CD4-positive, alpha-beta T cell treated with Interferon alpha-2 for 1 hour (primary cell): ENCODE results near the gene KLF6.

Experiments
- DNase-seq, 2 donors: peaks; one replicate each; pipeline ENCODE4 v3.0.0-alpha.2; 2020 to 2022

Gene KLF6

DNA sequence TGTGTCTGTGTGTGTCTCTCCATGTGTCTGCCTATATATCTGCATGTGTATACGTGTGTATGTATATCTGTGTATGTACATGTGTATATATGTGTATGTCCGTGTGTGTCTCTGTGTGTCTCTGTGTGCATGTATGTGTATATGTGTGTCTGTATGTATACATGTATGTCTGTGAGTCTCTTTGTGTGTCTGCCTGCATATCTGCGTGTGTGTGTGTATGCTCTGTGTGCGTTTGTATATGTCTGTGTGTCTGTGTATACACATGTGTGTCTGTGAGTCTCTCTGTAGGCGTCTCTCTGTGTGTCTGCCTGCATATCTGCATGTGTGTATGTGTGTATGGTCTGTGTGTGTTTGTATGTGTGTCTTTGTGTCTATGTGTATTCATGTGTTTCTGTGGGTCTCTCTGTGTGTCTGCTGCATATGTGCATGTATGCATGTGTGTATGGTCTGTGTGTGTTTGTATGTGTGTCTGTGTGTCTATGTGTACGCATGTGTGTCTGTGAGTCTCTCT, 23.7 kb upstream of the KLF6 start:
- peak in 1 of 2 donors; percentile 35 for DNase-seq

DNA sequence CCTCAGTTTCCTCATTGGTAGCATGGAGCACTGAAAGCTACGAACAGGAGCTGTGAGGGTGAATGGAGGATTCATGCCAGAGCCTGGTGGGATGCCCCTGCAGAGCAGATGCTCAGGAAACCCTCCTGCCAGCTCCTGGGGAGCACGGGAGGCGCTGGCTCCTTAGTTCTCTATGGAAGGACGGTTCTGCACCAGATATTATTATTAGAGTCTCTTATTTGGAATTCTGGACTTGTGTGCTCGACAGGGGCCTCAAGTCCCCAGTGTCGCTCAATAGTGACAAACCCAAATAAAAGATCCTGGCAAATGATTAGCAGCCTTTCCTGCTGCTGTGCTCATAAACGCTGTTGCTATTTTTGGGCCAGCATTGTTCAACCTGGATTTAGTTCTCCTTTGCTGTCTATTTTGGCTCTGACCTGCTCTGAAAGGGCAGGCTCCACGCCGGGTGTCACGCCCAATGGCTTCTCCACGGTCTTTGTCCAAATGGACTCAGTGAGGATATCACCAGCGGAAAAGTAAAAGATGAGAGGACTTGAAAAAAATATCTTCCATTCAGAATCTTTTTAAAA, 23.0 kb upstream of the KLF6 start:
- peak in 1 of 2 donors; percentile 41 for DNase-seq

DNA sequence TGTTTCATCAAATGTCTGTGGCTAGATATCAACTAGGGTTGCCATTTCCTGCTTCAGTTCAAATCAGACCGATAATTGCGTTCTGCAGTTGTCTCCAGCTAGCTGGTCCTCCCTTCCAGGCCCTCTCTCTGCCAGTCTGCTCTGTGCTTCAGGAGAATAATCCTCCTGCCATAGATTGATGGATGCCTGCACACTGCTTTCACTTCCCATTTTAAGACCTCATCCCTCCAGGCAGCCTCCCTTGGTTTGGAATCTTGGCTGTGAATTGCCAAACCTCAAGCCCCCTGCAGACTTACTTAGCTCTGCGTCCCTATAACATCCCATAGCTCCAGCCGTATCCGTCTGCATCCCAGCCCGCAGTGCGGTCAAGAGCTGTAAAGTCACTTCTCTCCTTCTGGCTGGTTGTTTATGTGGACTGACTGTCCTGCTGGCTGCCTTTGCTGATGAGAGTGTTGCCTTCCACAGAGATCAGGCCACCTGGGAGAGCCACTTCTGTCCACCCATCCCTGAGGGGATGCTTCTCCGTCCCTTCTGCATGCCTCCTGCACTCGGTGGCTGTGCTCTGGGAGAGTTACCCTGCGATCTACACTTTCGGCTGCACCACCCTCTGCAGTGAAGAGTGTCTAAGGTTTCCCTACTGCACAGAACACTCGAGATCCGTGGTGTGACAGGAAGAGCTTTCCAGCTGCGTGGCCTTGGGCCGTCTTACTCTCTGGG, 22.4 kb upstream of the KLF6 start:
- peak in 1 of 2 donors; percentile 58 for DNase-seq

DNA sequence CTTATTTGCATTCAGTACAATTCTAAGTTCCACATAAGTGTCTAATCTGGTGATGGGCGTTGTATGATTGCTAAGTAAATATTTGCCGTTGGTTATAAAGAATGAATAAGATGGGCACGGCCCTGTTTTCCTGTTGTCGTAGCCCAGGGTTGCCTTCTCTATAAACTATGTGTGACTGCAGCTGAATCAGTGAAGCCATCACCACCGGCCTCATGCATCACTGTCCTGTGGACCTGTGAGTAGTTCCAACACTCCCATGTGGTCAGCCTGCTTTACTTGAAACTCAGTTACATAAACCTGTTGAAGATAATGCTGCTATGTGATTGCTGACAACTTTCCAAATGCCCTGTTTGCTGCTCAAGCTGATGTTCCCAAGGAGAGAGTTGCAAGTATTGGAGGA, 21.6 kb upstream of the KLF6 start:
- DNase-seq, result peak in 1 of 2 donors; percentile 55

DNA sequence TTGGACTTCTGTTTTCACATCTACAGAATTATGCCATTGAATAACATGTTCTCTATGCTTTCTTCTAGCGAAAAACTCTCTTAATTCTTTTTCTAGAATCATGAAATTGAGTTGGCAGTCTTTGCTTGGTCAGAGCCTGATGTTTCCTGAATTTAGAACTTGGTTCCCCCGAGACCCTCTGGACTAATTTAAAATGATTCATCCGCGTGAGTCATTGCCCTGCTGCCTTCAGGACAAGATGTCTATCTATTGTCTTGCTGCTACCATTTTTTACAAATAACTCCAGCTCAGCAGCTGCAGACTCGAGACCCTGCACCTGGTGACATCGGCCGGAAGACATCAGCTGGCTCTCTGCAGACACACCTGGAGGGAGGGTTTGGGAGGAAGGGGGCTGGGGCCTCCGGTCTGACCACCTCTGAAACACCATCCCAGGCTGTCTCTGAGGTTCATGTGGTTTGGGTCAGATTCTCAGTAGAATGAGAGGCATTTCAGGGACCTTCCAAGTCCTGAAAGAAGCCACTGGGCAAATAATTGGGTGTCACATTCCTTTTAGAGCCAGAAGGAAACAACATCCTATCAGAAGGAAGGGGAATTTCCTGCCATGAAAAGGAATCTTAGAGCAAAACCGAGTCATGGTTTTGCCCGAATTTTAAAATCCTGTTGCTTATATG, 20.9 kb upstream of the KLF6 start:
- peak; percentile 62 to 80 for DNase-seq

DNA sequence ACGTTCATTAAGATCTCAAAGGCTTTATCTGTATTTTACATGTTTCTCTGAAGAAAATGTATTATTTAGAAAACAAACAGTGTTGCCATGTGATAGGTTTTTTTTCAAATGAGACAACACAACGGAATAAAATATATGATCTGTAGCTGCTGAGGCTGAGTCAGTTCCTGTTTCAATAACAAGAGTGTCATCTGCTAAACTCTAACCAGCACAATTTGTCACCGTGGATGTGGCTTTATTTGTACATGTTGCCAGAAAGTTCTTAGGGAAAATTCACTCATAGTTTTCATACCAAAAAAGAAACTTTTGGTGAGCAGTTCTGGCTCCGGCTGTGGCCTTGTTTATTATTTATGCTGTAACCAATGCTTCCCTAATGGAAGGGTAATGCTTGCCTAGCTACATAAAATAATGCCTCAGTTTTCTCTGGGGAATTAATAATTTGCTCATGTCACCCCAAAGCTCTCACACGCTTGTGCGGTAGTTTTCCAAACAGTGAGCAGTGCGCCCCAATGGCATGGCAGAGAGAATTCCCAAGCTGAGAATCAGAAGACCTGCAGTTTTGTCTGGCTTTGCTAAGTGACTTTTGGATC, 20.3 kb upstream of the KLF6 start:
- DNase-seq, result peak; percentile 85 to 95

DNA sequence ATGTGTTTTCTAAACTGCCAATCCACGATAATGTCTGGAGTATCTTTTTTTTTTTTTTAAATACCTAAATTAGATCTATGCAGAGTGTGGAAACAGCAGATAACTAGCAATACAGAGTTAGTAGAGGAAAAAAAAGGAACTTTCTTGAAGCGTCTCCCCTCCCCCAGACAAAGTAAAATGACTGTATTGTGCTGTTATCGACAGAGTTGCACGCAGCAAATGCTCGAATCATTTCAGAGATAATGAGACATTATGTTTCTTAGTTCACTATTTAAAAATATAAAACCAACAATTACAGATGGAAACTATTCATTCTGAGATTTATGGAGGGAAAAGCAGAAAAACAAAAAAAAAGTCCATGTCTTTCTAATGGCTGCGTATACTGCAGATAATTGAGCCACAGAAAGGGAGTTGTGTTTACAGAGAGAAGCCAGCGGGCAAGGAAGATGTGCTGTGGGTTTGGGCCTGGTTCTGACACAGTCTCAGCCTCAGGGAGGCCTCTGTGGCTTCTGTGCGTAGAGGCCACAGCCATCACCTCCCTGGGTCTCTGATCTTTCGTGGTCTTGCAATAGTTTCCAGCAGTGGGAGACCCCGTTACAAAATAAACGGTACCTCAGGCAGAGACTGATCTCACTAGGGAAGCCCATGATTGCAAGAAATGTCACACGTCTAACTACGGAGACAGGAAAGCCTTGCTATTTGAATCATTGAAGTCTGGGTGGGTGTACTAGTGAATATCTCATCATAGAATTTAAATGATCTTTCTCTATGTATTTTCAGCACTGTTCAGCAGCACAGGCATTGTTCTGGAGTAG, 19.1 kb upstream of the KLF6 start:
- peak; percentile 68 to 82 for DNase-seq

DNA sequence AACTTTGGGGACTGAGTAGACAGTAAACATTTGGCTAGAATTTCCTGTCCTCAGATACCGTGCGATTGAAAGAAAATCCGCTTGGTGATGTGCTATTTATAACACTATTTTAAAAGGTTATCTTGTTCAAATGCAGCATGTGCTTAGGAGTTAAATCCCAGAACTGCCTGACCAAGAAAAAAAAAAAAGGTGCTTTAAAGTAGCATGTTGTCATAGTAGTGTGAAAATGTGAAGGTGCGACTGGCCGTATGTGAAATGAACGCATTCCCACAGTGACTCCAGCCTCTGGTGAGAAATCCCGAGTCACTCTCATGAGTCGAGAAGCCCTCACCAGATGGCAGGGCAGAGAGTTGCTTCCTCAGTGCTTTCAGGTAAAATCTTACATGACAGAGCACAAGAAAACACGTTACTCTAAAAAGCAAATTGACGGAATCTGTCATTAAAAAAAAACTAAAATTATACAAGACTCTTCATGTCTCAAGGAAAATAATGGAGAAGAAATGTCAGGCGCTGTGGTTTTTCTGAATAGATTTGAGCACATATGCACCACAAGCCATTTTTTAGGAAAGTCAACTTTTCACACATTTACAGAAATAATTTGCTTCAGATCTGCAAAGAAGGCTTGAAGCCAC, 18.4 kb upstream of the KLF6 start:
- DNase-seq, result peak; percentile 49 to 51

DNA sequence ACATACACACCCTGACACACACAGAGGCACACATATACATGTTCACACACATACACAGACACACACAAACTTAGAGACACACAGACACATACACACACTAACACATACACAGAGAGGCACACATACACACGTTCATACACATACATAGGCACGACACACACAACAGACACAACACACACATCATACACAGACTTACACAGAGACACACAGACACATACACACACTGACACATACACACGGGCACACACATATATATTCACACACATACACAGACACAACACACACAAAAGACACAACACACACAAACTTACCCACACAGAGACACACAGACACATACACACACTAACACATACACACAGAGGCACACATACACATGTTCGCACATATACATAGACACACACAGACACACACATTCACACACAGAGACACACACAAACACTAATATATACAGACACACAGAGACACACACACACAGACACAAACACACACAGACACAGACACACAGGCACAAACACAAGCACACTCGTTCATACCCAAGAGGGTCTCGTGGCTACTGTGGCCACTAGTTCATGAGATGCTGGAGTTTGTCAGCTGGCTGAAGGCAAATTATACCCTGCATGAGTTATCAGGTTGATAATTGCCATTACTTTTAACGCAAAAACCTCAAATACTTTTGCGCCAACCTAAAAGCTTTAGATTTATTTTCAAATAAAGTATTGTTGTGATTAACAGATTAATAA, 17.7 kb upstream of the KLF6 start:
- peak in 1 of 2 donors; percentile 30 for DNase-seq

DNA sequence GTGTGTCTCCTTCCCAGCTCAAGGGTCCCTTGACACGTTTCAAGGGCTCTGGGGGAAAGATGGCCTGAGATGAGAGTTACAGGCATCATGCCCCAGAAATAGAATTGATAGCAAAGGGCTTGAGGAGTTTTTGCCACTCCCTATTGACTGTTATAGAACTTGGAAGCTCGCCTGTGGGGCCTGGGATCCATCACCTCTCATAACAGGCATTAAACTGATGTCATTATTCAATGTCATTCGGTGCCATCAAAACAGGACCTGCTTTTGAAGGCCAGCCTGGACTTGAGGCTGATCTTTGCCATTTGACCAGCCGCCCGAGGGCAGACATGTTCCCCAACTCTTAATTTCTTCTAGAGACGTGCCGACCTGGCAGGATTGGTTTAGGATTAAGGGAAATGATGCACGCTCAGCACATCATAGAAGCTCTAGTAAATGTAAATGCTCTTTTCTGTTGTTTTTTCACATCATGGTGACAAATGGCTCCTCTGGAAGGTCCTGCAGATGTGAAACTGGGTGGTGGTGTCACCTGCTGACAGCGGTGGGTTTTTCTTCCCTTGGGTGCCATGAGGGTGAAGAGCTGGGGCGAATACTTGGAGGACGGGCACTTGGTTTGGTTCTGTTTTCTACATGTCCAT, 16.7 kb upstream of the KLF6 start:
- no peak for DNase-seq

DNA sequence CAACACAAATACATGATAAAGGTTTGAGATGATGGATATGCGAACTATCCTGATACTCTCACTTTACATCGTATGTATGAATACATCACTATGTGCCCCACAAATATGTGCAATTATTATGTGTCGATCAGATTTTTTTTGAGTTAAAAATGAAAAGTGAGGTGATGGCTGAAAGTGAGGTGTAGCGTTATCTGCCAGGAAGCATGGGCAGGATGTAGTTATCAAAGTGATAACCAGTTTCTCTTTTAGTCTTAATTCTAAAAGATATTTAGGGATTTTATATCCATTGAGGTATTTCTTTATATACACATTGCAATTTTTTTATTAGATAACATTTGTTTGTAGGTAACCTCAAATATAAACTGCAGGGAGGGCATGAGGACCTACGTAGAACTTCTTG, 15.6 kb upstream of the KLF6 start:
- DNase-seq, result peak in 1 of 2 donors; percentile 47

DNA sequence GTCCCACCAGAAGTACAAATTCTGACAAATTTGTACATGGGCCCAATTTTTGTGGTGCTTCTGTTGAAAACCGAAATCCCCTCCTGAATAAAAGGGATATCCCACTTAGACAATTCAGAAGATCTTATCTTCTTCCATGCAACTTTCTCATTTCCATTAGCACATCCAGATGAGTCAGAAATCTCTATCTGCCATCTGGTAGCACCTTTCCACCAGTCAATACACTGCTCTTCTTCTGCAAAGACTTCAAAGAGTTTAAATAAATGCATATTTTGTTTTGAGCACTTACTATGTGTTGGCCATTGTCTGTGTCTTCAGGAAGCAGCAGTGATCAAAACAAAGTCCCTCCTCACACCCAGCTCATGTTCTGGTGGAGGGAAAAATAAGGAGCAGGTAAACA, 12.7 kb upstream of the KLF6 start:
- DNase-seq, result no peak

DNA sequence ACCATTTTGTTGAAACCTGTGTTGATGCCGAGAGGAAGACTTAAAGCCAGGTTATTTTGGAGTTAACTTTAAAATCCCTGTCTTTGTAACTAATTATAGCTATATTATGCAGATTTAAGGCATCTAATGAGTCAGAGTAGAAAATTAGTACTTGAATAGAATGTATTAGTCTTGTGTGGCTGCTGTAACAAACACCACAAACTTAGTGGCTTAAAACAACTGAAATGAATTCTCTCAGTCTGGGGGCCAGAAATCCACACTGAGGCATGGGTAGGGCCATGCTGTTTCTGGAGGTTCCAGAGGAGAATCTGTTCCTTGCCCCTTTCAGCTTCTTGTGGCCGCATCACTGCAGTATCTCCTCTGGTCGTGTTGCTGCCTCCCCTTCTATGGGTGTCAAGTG, 8.5 kb upstream of the KLF6 start:
- no peak for DNase-seq

DNA sequence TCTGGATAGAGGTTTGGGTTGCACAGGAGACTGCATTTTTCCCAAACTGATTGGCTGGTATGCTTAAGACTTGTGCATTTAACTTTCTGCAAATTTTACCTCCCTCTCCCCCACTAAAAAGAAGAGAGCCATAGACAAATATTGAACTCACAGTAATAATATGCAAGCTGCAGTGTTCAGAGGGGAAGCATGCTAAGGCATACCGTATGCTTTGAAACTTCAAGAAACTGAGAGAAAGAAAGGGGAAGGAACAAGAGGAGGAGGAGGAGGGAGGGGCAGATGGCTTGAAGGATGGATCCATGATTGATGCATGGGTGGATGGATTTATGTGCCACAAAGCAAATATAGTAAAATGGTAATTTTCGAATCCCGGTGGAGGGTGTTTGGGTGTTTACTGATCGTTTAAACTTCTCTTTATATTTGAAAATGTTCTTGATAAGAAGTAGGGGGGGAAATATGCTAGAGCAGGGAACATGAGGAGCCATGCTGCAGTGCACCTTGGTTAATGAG, 7.8 kb upstream of the KLF6 start:
- no peak for DNase-seq

DNA sequence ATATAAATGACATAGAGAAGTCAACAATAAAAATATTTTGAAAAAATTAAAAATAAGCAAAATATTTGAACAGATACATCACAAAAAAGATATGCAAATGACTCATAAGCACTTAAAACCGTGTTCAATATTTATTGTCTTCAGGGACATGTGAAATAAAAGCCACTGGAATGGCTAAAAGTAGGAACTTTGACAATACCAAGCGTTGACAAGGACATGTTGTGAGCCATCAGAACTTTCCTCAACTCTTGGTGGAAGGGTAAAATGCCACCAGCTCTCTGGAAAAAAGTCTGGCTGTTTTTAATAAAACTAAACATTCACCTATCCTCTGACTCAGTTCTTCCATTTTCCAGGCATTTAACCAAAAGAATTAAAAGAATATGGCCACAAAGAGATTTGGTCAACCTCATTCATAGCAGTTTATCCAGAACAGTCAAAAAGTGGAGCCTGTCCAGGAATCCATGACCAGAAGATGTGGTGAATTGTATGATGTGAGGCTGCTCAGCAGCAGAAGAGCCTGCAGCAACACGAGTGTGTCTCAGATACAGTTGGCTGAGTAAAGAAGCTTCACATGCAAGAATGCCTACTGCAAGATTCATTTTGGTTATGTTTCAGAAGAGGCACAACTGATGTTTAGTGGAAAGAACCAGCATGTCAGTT, 7.1 kb upstream of the KLF6 start:
- DNase-seq, result no peak

DNA sequence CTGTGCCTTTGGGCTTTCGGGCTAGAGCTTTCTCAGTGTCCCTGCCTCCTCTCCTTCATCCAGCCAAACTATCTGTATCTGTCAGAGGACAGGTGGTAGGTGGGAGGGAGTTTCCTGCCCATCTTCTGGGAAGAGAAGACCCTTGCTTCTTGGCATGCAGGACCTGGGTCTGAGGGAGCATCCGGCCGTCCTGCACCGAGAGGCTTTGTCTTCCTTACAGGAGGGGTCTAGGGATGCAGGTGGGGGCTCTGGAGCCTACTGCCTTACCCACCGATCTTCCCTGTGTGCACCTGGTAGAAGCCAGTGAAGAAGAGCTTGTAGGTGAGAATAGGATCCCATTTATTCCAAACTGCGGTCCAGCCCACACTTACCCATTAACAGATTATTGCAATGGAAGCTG, 5.8 kb upstream of the KLF6 start:
- no peak for DNase-seq

DNA sequence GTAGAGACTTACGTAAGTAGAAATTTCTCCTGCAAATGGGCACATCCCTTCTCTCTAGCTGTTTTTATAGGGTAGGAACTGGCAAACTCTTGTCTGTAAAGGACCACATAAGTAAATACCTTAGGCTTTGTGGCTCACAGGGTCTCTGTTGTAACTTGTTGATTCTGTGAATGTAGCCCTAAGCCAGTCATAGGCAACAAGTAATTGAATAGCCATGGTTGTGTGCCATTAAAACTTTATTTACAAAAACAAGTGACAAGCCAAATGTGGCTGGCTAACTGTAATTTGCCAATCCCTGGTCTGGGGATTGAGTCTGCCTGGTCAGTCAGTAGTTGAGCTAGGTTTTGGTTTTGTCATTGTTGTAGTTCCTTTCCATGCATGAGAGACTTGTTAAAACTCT, 5.3 kb upstream of the KLF6 start:
- DNase-seq, result no peak

DNA sequence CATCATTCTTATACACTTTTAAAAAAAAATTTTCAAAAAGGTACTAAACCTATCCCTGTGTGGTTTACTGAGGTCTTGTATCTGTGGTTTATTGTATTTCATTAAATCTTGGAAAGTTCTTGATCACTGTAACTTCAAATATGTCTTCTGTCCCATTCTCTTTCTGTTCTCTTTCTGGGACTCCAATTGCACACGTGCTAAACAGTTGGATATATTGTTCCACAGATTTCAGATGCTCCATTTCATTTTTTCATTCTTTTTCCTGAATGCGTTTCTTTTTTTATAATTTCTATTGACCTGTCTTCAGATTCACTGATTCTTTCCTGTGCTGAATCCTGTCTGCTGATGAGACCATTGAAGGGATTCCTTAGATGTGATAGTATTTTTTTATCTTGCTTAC, 4.6 kb upstream of the KLF6 start:
- DNase-seq, result no peak

DNA sequence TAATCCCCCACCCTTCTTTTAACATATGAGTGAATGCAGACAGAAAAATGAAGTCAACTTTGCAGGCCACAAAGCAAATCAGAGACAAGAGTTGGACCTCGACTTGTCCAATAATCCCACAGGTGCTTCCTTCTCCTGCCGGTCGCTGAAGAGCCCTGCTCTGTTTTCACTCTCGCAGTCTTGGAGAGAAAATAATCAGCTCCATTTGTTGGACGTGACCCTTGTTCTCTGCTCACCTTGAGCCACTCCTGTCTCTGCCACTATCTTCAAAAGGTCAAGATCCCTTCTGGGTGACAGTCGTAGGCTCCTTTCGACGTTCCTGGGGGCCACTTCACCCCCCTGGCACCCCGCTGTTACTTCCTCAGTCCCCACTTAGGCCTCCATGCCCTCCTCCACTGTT, 2.8 kb upstream of the KLF6 start:
- DNase-seq, result peak in 1 of 2 donors; percentile 10

DNA sequence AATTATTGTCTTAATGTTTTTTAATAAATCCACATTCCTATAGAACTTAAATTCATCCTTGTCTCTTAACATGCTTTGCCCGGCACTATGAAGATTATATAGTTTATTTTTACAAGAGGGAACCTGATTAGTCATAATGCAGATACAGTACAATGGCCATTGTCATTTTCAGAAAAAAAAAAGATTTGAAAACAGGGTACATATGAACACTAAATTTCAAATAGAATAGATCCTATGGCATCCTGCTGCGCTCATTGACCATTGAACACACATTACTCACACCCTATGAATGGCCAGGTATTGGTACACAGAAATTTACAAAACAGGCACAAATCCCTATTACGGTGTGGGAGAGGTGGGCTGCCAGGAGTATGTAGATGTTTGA, 2.0 kb upstream of the KLF6 start:
- DNase-seq, result no peak
